ENCODE data around the gene ADGRG3. TPM values are rescaled to one million over a fixed set of nuclear protein-coding genes. Genes with fewer than 3 reads are reported as not detected.

The ADGRG3 gene
- total RNA-seq, 1 experiment from 2014 or later, result not detected

DNA sequence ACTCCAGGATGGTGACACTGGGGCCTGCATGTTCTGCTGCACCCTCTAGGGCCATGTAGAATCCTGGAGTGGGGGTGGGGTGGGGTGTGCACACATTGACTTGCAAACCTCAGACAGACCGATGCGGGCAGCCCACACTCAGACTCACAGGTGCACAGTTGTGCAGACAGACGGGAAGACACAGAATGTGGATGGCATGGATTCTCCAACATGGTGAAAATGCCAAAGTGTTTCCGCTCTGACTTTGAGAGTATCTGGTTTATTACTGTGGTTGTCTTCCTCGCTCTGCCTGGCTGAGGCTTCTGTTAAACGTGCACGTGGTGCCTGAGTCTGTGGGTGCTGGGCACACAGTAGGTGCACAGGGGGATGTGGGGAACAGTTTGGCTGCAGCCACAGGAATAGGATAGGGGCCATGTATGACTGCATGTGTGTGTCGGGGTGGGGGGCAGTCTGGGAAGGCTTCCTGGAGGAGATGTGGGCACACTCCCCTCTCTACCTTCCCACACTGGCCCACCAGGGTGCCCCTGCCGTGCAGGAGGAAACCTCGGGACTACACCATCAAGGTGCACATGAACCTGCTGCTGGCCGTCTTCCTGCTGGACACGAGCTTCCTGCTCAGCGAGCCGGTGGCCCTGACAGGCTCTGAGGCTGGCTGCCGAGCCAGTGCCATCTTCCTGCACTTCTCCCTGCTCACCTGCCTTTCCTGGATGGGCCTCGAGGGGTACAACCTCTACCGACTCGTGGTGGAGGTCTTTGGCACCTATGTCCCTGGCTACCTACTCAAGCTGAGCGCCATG is 9.0 kb upstream of the ADGRG3 start:
- Histone ChIP-seq H3K27me3 (replicated peaks) (no peaks in the 10 kb centered on the region), H3K4me3 (no peak overlapping the region), H3K36me3 (no peaks in the 10 kb centered on the region), H3K4me1 (replicated peaks) (peaks cover 14% of the 10 kb centered on the region), H3K9me3 (replicated peaks) (no peaks in the 10 kb centered on the region), H3K27ac (no peak overlapping the region)
- DNase-seq (ENCODE audit: low read depth in 1 of 2, low spot score in 2 of 2), result no peak

GRCh38 chr16:57660715-57661463 is 7.2 kb upstream of the ADGRG3 start:
- no peak for DNase-seq (ENCODE audit: low read depth in 1 of 2, low spot score in 2 of 2)
- no peaks in the 10 kb centered on the region for H3K4me1 ChIP-seq (replicated peaks)
- no peaks in the 10 kb centered on the region for H3K27me3 ChIP-seq (replicated peaks)
- H3K36me3 ChIP-seq, result no peaks in the 10 kb centered on the region
- no peak overlapping the region for H3K4me3 ChIP-seq
- no peak overlapping the region for H3K27ac ChIP-seq
- H3K9me3 ChIP-seq (replicated peaks), result no peaks in the 10 kb centered on the region

- Histone ChIP-seq H3K36me3 (no peaks in the 10 kb centered on the region), H3K27me3 (replicated peaks) (no peaks in the 10 kb centered on the region), H3K27ac (no peak overlapping the region), H3K4me1 (replicated peaks) (no peaks in the 10 kb centered on the region), H3K4me3 (no peak overlapping the region), H3K9me3 (replicated peaks) (no peaks in the 10 kb centered on the region)
- DNase-seq (ENCODE audit: low read depth in 1 of 2, low spot score in 2 of 2), result no peak
These were observed 6.6 kb upstream of the ADGRG3 start for GRCh38 chr16:57661510-57661909.

GRCh38 chr16:57661936-57662906 is 5.9 kb upstream of the ADGRG3 start:
- Histone ChIP-seq H3K9me3 (replicated peaks) (no peaks in the 10 kb centered on the region), H3K27ac (no peak overlapping the region), H3K36me3 (no peaks in the 10 kb centered on the region), H3K4me3 (no peak overlapping the region), H3K4me1 (replicated peaks) (no peaks in the 10 kb centered on the region), H3K27me3 (replicated peaks) (no peaks in the 10 kb centered on the region)
- DNase-seq (ENCODE audit: low read depth in 1 of 2, low spot score in 2 of 2), result no peak

DNA sequence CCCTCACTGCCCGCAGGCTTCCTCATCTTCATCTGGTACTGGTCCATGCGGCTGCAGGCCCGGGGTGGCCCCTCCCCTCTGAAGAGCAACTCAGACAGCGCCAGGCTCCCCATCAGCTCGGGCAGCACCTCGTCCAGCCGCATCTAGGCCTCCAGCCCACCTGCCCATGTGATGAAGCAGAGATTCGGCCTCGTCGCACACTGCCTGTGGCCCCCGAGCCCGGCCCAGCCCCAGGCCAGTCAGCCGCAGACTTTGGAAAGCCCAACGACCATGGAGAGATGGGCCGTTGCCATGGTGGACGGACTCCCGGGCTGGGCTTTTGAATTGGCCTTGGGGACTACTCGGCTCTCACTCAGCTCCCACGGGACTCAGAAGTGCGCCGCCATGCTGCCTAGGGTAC is 4.7 kb upstream of the ADGRG3 start:
- Histone ChIP-seq H3K4me3 (no peak overlapping the region), H3K4me1 (replicated peaks) (no peaks in the 10 kb centered on the region), H3K36me3 (no peaks in the 10 kb centered on the region), H3K27me3 (replicated peaks) (no peaks in the 10 kb centered on the region), H3K9me3 (replicated peaks) (no peaks in the 10 kb centered on the region), H3K27ac (no peak overlapping the region)
- no peak for DNase-seq (ENCODE audit: low read depth in 1 of 2, low spot score in 2 of 2)

DNA sequence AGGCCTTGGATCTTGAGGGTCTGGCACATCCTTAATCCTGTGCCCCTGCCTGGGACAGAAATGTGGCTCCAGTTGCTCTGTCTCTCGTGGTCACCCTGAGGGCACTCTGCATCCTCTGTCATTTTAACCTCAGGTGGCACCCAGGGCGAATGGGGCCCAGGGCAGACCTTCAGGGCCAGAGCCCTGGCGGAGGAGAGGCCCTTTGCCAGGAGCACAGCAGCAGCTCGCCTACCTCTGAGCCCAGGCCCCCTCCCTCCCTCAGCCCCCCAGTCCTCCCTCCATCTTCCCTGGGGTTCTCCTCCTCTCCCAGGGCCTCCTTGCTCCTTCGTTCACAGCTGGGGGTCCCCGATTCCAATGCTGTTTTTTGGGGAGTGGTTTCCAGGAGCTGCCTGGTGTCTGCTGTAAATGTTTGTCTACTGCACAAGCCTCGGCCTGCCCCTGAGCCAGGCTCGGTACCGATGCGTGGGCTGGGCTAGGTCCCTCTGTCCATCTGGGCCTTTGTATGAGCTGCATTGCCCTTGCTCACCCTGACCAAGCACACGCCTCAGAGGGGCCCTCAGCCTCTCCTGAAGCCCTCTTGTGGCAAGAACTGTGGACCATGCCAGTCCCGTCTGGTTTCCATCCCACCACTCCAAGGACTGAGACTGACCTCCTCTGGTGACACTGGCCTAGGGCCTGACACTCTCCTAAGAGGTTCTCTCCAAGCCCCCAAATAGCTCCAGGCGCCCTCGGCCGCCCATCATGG is 4.0 kb upstream of the ADGRG3 start:
- Histone ChIP-seq H3K36me3 (no peaks in the 10 kb centered on the region), H3K4me1 (replicated peaks) (no peaks in the 10 kb centered on the region), H3K4me3 (no peak overlapping the region), H3K27me3 (replicated peaks) (no peaks in the 10 kb centered on the region), H3K9me3 (replicated peaks) (no peaks in the 10 kb centered on the region), H3K27ac (no peak overlapping the region)
- no peak for DNase-seq (ENCODE audit: low read depth in 1 of 2, low spot score in 2 of 2)

DNA sequence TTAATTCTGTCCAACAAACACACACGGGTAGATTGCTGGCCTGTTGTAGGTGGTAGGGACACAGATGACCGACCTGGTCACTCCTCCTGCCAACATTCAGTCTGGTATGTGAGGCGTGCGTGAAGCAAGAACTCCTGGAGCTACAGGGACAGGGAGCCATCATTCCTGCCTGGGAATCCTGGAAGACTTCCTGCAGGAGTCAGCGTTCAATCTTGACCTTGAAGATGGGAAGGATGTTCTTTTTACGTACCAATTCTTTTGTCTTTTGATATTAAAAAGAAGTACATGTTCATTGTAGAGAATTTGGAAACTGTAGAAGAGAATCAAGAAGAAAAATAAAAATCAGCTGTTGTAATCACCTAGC is 3.5 kb upstream of the ADGRG3 start:
- no peaks in the 10 kb centered on the region for H3K4me1 ChIP-seq (replicated peaks)
- DNase-seq (ENCODE audit: low read depth in 1 of 2, low spot score in 2 of 2), result no peak
- H3K36me3 ChIP-seq, result no peaks in the 10 kb centered on the region
- H3K27ac ChIP-seq, result no peak overlapping the region
- H3K4me3 ChIP-seq, result no peak overlapping the region
- no peaks in the 10 kb centered on the region for H3K27me3 ChIP-seq (replicated peaks)
- no peaks in the 10 kb centered on the region for H3K9me3 ChIP-seq (replicated peaks)

DNA sequence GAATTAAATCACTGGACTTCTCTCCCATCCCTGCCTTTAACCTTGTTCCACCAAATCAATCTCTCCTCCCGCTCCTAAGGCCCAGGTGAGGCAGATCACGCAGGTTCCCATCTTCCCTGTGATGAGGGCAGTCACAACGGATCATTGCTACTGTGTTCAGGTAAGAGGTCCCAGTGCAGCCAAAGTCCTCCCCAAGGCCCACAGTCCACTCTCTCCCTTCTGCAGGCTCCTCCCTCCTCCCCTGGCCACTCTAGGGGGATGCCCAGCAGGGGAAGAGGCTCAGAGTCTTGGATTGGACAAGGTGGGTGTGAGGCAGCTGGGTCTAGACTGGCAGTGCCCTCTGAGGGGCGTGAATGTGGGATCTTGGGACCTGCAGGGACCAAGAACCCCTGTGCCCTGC is 2.6 kb upstream of the ADGRG3 start:
- Histone ChIP-seq H3K36me3 (no peaks in the 10 kb centered on the region), H3K27me3 (replicated peaks) (no peaks in the 10 kb centered on the region), H3K4me1 (replicated peaks) (no peaks in the 10 kb centered on the region), H3K4me3 (no peak overlapping the region), H3K9me3 (replicated peaks) (no peaks in the 10 kb centered on the region), H3K27ac (no peak overlapping the region)
- no peak for DNase-seq (ENCODE audit: low read depth in 1 of 2, low spot score in 2 of 2)

DNA sequence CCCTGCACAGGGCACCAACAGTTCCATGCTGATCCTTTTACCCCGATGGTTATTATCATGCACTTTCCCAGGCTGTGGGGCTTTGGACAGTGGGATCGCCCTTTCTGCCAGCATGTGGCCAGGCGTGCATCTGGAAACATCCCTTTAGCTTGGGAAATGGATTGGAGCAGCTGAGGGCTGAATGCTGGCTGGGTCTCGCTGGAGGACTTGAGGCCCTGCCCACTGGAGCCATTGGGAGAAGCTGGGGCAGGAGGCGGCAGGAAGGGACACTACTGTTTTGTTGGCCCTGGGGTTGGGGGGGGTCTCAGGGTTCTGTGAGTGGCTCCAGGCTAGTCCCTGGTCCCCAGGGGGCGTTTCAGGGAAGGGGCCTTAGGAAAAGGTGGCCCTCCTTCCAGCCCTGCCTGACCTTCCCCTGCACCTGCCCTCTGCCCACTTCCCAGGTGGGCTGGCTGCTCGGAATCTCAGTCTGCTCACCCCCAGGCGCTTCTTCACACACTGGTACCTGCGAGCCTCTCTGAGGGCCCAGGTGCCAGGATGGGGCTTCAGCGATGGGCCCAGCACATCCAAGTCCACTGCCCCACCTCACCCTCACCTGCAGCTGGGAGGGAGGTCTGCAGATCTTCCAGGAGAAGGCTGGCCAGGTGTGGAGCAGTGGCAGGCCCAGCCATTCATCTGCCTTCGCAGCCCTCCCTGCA is 1.6 kb upstream of the ADGRG3 start:
- no peak for DNase-seq (ENCODE audit: low read depth in 1 of 2, low spot score in 2 of 2)
- no peak overlapping the region for H3K4me3 ChIP-seq
- H3K4me1 ChIP-seq (replicated peaks), result peaks cover 6% of the 10 kb centered on the region; the same call in 1 of the 2 replicates
- H3K9me3 ChIP-seq (replicated peaks), result no peaks in the 10 kb centered on the region
- no peaks in the 10 kb centered on the region for H3K36me3 ChIP-seq
- H3K27ac ChIP-seq, result no peak overlapping the region
- no peaks in the 10 kb centered on the region for H3K27me3 ChIP-seq (replicated peaks)

GRCh38 chr16:57667048-57667525 is 1.0 kb upstream of the ADGRG3 start:
- Histone ChIP-seq H3K4me1 (replicated peaks) (peaks cover 11% of the 10 kb centered on the region; the same call in 1 of the 2 replicates), H3K27ac (no peak overlapping the region), H3K4me3 (no peak overlapping the region), H3K36me3 (no peaks in the 10 kb centered on the region), H3K9me3 (replicated peaks) (no peaks in the 10 kb centered on the region), H3K27me3 (replicated peaks) (no peaks in the 10 kb centered on the region)
- no peak for DNase-seq (ENCODE audit: low read depth in 1 of 2, low spot score in 2 of 2)

- no peaks in the 10 kb centered on the region for H3K27me3 ChIP-seq (replicated peaks)
- H3K9me3 ChIP-seq (replicated peaks), result no peaks in the 10 kb centered on the region
- DNase-seq (ENCODE audit: low read depth in 1 of 2, low spot score in 2 of 2), result no peak
- H3K4me1 ChIP-seq (replicated peaks), result peaks cover 11% of the 10 kb centered on the region; the same call in 1 of the 2 replicates
- no peak overlapping the region for H3K27ac ChIP-seq
- no peaks in the 10 kb centered on the region for H3K36me3 ChIP-seq
- no peak overlapping the region for H3K4me3 ChIP-seq
These were observed 412 bp upstream of the ADGRG3 start for GRCh38 chr16:57667526-57668262.
